GM18508 (cell line): Measurements from ENCODE around the gene MTUS2.
"Not testable (repeated sequence)": the region's sequence is repeated elsewhere in the genome, so short reads cannot be mapped to it uniquely, and the experiment has no call there.

ENCODE experiments used
- ATAC-seq: cut with Tn5 transposase; IDR thresholded peaks from one replicate; pipeline ENCODE4 v1.9.1; 2021; ENCODE audit warnings: moderate number of reproducible peaks; ENCODE audit not compliant: insufficient read depth, unreplicated experiment

MTUS2 gene

GRCh38 chr13:29202753-29203152 is 382.6 kb downstream of the MTUS2 start:
- ATAC-seq, result not testable (repeated sequence)

- no peak for ATAC-seq
Measured at GRCh38 chr13:29204651-29205050, 384.5 kb downstream of the MTUS2 start.

GRCh38 chr13:29210676-29211075 is 390.5 kb downstream of the MTUS2 start:
- ATAC-seq, result no peak

DNA sequence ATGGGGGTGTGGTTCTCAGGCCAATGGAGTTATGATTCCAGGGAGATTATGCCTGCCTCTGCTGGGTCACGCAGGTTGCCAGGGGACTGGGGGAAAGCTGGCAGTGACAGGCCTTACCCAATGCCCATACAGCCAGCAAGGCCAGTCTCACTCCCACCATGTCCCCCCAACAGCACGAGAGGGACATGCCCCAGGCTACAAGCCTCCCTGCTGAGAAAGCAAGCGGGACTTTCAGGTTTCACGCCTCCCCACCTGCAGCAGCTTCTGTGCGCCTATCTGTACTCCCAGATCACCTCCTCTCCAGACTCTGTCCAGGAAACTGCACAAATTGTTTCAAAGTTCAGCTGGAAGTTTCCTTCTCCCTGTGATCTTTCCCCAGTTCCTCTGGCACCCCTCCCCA is 391.0 kb downstream of the MTUS2 start:
- ATAC-seq, result not testable (repeated sequence)

DNA sequence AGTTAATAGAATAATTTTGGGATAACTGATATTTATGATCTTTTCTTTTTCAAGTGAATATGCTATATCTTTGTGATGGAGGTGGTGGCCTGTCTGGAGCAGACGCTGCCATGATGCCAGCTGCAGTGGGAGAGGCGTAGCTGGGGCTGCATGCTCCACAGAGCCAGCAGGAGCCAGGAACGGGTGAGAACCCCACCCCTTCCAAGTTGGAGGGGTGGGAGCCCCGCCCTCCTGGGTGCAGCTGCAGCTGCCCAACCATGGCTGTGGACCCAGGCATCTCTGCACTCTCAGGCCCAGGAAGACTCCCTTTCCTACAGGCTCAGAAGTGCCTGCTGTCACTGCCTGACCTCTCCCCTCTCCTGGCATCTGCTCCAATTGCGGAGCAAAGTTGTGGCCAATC is 402.3 kb downstream of the MTUS2 start:
- no peak for ATAC-seq

GRCh38 chr13:29224206-29224605 is 404.1 kb downstream of the MTUS2 start:
- ATAC-seq, result no peak

- ATAC-seq, result no peak
Measured at GRCh38 chr13:29227576-29227975, 407.4 kb downstream of the MTUS2 start.

- ATAC-seq, result no peak
Measured at GRCh38 chr13:29230299-29230845, 410.2 kb downstream of the MTUS2 start.

- no peak for ATAC-seq
Measured at GRCh38 chr13:29239653-29240525, 419.8 kb downstream of the MTUS2 start.

DNA sequence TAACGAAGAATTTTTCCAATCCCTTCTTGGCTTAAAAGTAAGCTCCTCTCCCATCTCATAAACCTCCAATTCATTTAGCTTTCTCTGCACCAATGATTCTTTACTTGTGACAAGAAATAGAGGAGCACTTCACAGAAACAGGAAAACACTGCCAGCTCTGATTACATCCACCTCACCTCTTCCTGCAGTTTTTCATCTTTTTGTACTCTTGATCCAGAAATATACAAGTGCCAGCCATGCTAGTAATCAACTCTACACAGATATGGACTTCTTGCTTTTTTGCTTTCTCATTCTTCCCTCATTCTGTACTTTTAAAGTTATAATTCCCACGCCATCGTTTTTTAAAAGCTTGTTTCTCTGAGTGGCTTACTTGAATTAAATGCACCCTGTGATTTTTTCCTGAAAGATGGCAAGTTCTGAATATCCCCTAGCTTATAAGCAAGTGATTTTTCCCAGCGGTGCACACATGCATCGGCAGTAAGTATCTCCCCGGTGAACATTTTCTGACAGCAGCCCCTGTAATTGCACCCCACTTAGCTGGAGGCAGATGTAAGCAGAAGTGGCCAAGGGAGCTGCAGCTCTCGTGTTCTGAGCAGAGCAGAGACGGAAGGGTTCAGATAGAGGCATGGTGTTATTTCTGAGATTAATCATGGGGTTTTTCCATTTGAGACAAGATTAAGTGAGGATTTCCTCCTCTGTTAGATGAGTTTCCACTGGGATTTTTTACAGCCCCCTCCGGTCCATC is 434.7 kb downstream of the MTUS2 start:
- ATAC-seq, result no peak

DNA sequence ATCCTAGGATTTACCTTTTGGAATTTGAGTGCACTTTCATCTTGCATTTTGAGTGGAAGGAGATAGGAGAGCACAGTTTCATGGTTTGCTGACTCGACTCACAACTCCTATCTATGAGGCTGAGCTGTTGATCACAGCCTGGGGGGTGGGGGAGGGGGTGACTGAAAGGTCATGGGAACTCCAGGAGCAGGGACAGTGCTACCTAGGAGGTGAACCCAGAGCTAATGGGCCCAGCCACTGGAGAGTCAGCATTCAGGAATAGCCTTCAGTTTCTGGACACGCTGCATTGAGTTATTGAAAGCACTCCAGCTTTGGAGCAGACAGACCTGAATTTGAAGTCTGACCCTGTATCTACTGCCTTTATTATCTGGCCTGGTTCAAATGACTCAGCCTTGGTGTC is 435.4 kb downstream of the MTUS2 start:
- ATAC-seq, result no peak

- ATAC-seq, result no peak
Measured at GRCh38 chr13:29260684-29261083, 440.5 kb downstream of the MTUS2 start.

GRCh38 chr13:29266261-29266660 is 446.1 kb downstream of the MTUS2 start:
- no peak for ATAC-seq

- no peak for ATAC-seq
Measured at GRCh38 chr13:29266756-29267733, 446.9 kb downstream of the MTUS2 start.

DNA sequence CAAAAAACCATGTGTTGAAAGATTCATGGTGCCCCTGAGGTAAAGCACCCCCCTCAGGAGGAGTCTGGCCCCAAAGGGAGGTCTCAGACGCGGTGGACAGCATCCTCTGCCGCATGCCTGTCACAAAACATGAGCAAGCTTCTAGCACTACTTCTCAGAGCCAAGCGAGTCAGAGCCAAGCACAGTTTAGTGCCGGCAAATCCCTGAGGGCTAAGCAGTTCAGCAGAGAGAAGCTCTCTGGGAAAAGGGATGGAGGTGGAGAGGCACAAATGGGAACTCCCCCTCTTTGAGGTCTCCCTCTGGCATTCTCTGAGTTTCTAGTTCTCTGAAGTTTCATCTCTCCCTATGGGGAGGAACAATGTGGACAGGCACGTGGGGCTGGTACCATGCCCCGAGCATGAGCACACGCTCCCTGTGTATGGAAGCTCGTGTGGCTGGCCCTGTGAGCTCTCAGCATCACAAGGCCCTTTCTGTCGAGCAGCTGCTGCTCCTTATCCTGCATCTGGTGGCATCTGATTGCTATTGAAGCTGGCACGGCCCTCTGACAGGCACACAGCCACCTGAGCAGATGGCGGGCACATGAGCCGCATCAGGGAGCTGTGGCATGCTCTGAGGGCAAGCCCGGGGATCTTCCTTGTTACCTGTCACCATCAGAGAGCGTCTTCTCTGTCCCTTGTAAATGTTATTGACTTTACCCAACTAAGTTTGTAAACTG is 450.3 kb downstream of the MTUS2 start:
- ATAC-seq, result no peak

- no peak for ATAC-seq
Measured at GRCh38 chr13:29271606-29272005, 451.5 kb downstream of the MTUS2 start.

DNA sequence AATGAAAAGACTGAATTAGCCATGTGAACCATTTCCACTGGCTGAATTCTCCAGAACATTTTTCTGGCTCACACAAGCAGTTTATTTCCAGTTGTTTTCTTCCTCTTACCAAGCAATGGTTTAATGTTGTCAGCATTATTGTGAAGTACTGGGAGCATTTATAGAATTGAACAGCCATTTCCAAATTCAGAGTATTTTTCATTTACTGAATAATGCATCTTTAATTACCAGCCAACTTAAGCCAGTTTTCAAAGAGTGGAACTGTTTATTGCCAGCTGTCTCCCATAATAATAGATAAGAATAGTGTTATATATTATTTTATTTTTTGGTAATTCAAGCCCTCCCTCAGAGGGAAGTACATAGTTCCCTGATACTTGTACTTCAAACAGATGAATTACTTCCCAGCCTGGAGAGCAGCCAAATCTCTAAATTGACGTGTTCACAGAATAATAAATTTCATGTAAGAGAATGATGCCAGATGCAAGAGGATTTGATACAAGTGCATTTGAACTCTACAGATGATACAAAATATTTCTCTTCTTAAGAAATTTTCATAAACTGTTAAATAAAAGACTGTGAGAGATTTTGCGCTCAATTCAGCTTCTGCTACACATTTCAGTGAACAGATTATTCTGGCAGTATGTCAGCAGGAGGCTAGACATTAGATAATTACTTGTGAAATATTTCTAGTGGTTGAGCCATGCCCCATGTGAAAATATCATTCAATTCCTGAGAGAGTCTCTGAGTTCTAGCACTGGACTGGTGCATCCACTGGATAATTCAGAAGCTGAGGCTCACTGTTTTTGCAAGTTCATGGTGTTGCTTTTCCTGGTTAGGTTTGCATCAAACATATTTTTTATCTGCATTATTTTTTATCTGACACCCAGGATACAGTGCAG is 459.5 kb downstream of the MTUS2 start:
- ATAC-seq, result no peak

- no peak for ATAC-seq
Measured at GRCh38 chr13:29281932-29282495, 461.9 kb downstream of the MTUS2 start.
